Fibroblast of lung (primary cell): ENCODE measurements around the gene SRC.

ENCODE experiments used
- CTCF ChIP-seq, 2 donors: IDR thresholded peaks in 1 of 2; conservative IDR thresholded peaks in 1 of 2; 1 replicate in 1 of 2; 2 replicates in 1 of 2; pipeline ENCODE4 v1.5.1; 2011 to 2012; ENCODE audit warnings: low read length in 2 of 2, control low read depth in 1 of 2, inconsistent platforms in 1 of 2, low read depth in 1 of 2, mild to moderate bottlenecking in 1 of 2
- EZH2 ChIP-seq: IDR thresholded peaks from 2 replicates; pipeline ENCODE4 v1.5.1; 2012; ENCODE audit warnings: low read length, control low read depth, mild to moderate bottlenecking; ENCODE audit errors: missing control alignments

GRCh38 chr20:37418591-37419109, 72.7 kb downstream of the SRC start:
- no peak for TF ChIP-seq CTCF (conservative IDR thresholded peaks at IDR 0.05 in 1 of 2, IDR thresholded peaks at IDR 0.05 in 1 of 2; ENCODE audit: low read depth in 1 of 2, low read length in 2 of 2)
- no peak for TF ChIP-seq EZH2
